Astrocyte (in vitro differentiated cells and primary cell): ENCODE data around the gene SPDYE3.
"Not testable (repeated sequence)": the region's sequence is repeated elsewhere in the genome, so short reads cannot be mapped to it uniquely, and the experiment has no call there.

Experiments
- CTCF ChIP-seq: IDR thresholded peaks from 2 replicates; pipeline ENCODE4 v1.5.1; 2011; ENCODE audit warnings: low read depth, mild to moderate bottlenecking, inconsistent platforms, low read length, moderate library complexity; ENCODE audit not compliant: insufficient read depth
- EZH2 ChIP-seq: IDR thresholded peaks from 2 replicates; pipeline ENCODE4 v1.6.1; 2012; ENCODE audit warnings: mild to moderate bottlenecking, low read length, inconsistent platforms; ENCODE audit not compliant: insufficient read depth

DNA sequence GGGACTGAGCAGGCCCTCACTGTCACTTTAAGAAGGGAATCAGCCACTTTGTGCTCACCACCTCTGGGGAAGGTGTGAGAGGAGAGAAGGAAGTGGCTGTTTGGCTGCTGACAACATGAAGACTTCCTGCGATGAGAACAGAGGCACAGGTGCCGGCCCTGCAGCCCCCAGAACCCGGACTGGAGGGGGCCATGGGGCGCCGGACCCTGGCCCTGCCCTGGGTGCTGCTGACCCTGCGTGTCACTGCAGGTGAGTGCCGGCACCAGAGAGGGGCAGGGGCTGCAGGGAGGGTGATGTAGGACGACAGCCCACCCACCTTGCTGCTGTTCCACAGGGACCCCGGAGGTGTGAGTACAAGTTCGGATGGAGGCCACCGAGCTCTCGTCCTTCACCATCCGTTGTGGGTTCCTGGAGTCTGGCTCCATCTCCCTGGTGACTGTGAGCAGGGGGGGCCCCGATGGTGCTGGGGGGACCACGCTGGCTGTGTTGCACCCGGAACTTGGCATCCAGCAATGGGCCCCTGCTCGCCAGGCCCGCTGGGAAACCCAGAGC lies 44.8 kb downstream of the SPDYE3 start:
- not testable (repeated sequence) for TF ChIP-seq CTCF, EZH2
